ENCODE data around the gene PGRMC1. TPM values are rescaled to one million over a fixed set of nuclear protein-coding genes. Genes with fewer than 3 reads are reported as not detected.
"Not testable (repeated sequence)": the region's sequence is repeated elsewhere in the genome, so short reads cannot be mapped to it uniquely, and the experiment has no call there.

PGRMC1 gene
- total RNA-seq, 2 experiments from 2014 or later: 26.3 to 27.0 TPM

DNA sequence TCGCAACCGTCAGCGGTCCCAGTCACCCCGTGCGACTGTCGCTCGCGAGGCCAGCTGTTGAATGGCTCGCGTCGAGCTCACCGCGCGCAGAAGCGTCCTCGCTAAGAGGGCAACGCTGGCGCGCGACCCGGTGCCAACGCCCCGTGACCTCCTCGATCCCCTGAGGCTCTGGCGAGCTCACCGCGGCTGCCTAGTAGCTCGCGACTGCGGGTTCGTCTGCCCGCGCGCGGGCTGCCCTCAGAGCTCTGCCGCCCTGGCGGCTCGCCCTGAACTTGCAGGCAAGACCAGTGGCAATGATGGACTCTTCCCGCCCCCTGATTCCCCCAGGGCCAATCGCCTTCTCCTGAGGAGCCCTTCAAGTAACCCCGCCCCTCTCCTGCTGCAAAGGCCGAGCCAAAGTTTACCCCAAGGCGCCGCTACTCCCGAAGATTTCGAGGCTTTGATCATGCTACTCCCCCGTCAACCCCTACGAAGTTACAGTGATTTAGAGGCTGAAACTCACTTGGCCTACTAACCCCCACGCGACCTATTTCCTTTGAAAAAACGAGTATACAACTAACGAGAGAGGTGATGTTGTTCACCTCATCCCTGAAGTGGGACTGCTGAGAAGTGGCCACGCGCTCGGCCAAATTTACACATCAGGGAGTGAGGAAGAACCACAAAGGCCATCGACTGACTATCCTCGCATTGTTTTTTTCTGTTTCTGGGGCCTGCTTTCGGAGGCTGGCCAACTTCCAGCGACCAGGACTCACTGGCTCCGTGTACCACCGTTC lies 37.5 kb downstream of the PGRMC1 start:
- CTCF ChIA-PET: interaction anchor here (0.8 to 1.0 kb wide), 3 partner anchors 35 to 401 kb away, joined by 3 to 4 read pairs (median 3); no protein-coding TSS in a partner anchor
- peak; percentile 60 for DNase-seq
- Mint-ChIP-seq H3K27ac (no peak overlapping the region), H3K4me1 (ENCODE audit: low read depth) (peaks cover 10% of the 10 kb centered on the region), H3K36me3 (ENCODE audit: low read depth) (no peaks in the 10 kb centered on the region), H3K27me3 (ENCODE audit: low read depth) (peaks cover 14% of the 10 kb centered on the region), H3K9me3 (no peaks in the 10 kb centered on the region), H3K4me3 (peak overlapping the region; percentile 69)
- intact Hi-C loops (cut with micrococcal nuclease): no loop called here

GRCh38 chrX:119282347-119282746 lies 46.3 kb downstream of the PGRMC1 start:
- intact Hi-C loops (cut with micrococcal nuclease); H3K4me3 Mint-ChIP-seq; H3K36me3 Mint-ChIP-seq (ENCODE audit: low read depth); H3K9me3 Mint-ChIP-seq; CTCF ChIA-PET; H3K27me3 Mint-ChIP-seq (ENCODE audit: low read depth); H3K4me1 Mint-ChIP-seq (ENCODE audit: low read depth); DNase-seq; H3K27ac Mint-ChIP-seq: not testable (repeated sequence)

GRCh38 chrX:119288890-119289393 lies 52.9 kb downstream of the PGRMC1 start:
- no peak overlapping the region for H3K27ac Mint-ChIP-seq
- no peaks in the 10 kb centered on the region for H3K4me1 Mint-ChIP-seq (ENCODE audit: low read depth)
- intact Hi-C loops (cut with micrococcal nuclease): no loop called here
- CTCF ChIA-PET: no interaction called here
- no peaks in the 10 kb centered on the region for H3K36me3 Mint-ChIP-seq (ENCODE audit: low read depth)
- DNase-seq: no peak
- no peaks in the 10 kb centered on the region for H3K9me3 Mint-ChIP-seq
- H3K4me3 Mint-ChIP-seq: no peak overlapping the region
- no peaks in the 10 kb centered on the region for H3K27me3 Mint-ChIP-seq (ENCODE audit: low read depth)

DNA sequence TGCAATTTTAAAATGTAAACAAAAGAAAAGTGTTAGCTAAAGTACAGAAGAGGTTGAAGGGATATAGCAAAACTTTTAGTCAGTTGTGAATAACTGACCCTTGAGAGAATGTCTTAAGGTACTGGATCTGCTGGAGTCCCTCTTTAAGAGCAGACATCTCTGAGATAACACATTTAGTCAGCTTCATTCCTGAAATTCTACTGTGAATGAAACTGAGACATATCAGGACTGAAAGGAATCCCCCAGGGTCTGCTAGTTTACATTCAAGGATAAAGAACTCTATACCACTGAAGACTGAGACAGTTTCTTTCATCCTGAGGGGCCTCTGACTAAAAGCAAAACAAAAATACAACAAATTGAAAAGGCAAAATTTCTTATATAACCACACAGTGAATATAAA lies 54.4 kb downstream of the PGRMC1 start:
- Mint-ChIP-seq H3K4me1 (ENCODE audit: low read depth) (no peaks in the 10 kb centered on the region), H3K27ac (no peak overlapping the region), H3K36me3 (ENCODE audit: low read depth) (no peaks in the 10 kb centered on the region), H3K27me3 (ENCODE audit: low read depth) (no peaks in the 10 kb centered on the region), H3K4me3 (no peak overlapping the region), H3K9me3 (no peaks in the 10 kb centered on the region)
- CTCF ChIA-PET: no interaction called here
- intact Hi-C loops (cut with micrococcal nuclease): no loop called here
- DNase-seq: no peak

DNA sequence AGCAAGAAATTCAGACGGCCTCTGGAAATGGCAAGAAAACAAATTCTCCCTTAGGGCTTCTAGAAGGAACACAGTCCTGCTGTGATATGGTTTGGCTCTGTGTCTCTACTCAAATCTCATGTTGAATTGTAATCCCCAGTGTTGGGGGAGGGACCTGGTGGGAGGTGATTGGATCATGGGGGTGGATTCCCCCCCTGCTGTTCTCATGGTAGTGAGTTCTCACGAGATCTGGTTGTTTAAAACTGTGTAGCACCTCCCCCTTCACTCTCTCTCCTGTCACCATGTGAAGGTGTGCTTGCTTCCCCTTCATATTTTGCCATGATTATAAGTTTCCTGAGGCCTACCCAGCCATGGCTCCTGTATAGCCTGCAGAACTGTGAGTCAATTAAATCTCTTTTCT lies 55.2 kb downstream of the PGRMC1 start:
- intact Hi-C loops (cut with micrococcal nuclease); H3K4me3 Mint-ChIP-seq; DNase-seq; H3K9me3 Mint-ChIP-seq; CTCF ChIA-PET; H3K36me3 Mint-ChIP-seq (ENCODE audit: low read depth); H3K27me3 Mint-ChIP-seq (ENCODE audit: low read depth); H3K27ac Mint-ChIP-seq; H3K4me1 Mint-ChIP-seq (ENCODE audit: low read depth): not testable (repeated sequence)

DNA sequence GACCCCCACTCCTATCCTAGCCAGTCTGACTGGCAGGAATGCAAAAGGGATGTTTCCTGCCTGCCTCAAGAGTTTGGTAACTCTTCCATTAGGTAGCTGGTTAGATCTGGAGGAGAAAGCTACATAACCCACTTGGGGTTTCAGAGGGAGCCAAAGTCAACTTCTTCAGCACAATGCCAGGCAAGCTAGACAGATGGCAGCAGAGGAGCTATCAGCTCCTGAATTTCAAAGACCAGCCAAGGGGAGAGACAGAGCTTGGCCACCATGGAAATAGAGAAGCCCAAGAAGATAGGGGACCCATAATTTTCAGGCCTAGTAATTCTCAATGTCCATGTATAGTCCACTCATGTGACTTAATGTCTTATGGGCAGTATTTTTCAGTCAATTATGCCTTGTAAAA lies 56.4 kb downstream of the PGRMC1 start:
- intact Hi-C loops (cut with micrococcal nuclease): no loop called here
- Mint-ChIP-seq H3K36me3 (ENCODE audit: low read depth) (no peaks in the 10 kb centered on the region), H3K9me3 (no peaks in the 10 kb centered on the region), H3K27ac (no peak overlapping the region), H3K27me3 (ENCODE audit: low read depth) (no peaks in the 10 kb centered on the region), H3K4me3 (no peak overlapping the region), H3K4me1 (ENCODE audit: low read depth) (no peaks in the 10 kb centered on the region)
- CTCF ChIA-PET: no interaction called here
- peak; percentile 4 for DNase-seq

Other genes starting within 250 kb of the PGRMC1 start
- not detected for gene CT47C1, start 163.3 kb upstream of the PGRMC1 start, total RNA-seq
- gene KIAA1210, start 108.5 kb upstream of the PGRMC1 start, total RNA-seq: not detected
- gene SLC25A43, start 163.1 kb downstream of the PGRMC1 start, total RNA-seq: 1 to 10 TPM; 2.9 to 3.2 TPM
- 100 to 1,000 TPM; 846 to 855 TPM for gene SLC25A5, start 232.2 kb downstream of the PGRMC1 start, total RNA-seq